ES-I3 (cell line): ENCODE data around the gene UCKL1.

Experiments
- H3K36me3 ChIP-seq: 2 replicates; pipeline ENCODE4 v1.6.1; 2013; ENCODE audit warnings: mild to moderate bottlenecking, low read length, control low read depth, moderate library complexity; ENCODE audit not compliant: insufficient read depth
- H3K4me1 ChIP-seq: 2 replicates; pipeline ENCODE4 v1.6.1; 2013; ENCODE audit warnings: mild to moderate bottlenecking, control low read depth, low read length; ENCODE audit not compliant: insufficient read depth
- H3K9ac ChIP-seq: 2 replicates; pipeline ENCODE4 v1.6.1; 2013; ENCODE audit warnings: low read depth, mild to moderate bottlenecking, low read length, moderate library complexity
- H3K9me3 ChIP-seq: 2 replicates; pipeline ENCODE4 v1.6.1; 2013; ENCODE audit warnings: mild to moderate bottlenecking, low read length, moderate library complexity; ENCODE audit not compliant: control insufficient read depth, insufficient read depth

Gene UCKL1

GRCh38 chr20:63957690-63958441 lies 1.6 kb upstream of the UCKL1 start:
- peaks cover 17% of the 10 kb centered on the region for H3K4me1 ChIP-seq
- H3K36me3 ChIP-seq = peaks cover 3% of the 10 kb centered on the region
- H3K9me3 ChIP-seq = no peaks in the 10 kb centered on the region
- H3K9ac ChIP-seq = peak overlapping the region; percentile 58; the same call in 1 of the 2 replicates

GRCh38 chr20:63957004-63957689 lies 931 bp upstream of the UCKL1 start:
- peaks cover 3% of the 10 kb centered on the region; the same call in 1 of the 2 replicates for H3K36me3 ChIP-seq
- H3K4me1 ChIP-seq = peaks cover 17% of the 10 kb centered on the region
- H3K9me3 ChIP-seq = no peaks in the 10 kb centered on the region
- H3K9ac ChIP-seq = peak overlapping the region; percentile 58

- Histone ChIP-seq H3K9ac (peak overlapping the region; percentile 58), H3K4me1 (peaks cover 17% of the 10 kb centered on the region), H3K36me3 (peaks cover 3% of the 10 kb centered on the region; the same call in 1 of the 2 replicates), H3K9me3 (no peaks in the 10 kb centered on the region)
Measured at GRCh38 chr20:63956664-63957003, 418 bp upstream of the UCKL1 start.

- H3K4me1 ChIP-seq = peaks cover 17% of the 10 kb centered on the region
- peak overlapping the region; percentile 94 for H3K9ac ChIP-seq
- H3K36me3 ChIP-seq = peaks cover 3% of the 10 kb centered on the region; the same call in 1 of the 2 replicates
- no peaks in the 10 kb centered on the region for H3K9me3 ChIP-seq
Measured at GRCh38 chr20:63955281-63955826, 862 bp downstream of the UCKL1 start.

- no peak overlapping the region for H3K9ac ChIP-seq
- no peaks in the 10 kb centered on the region for H3K9me3 ChIP-seq
- H3K4me1 ChIP-seq = peaks cover 15% of the 10 kb centered on the region
- H3K36me3 ChIP-seq = no peaks in the 10 kb centered on the region
Measured at GRCh38 chr20:63953764-63954429, 2.3 kb downstream of the UCKL1 start.

GRCh38 chr20:63952769-63953168 lies 3.4 kb downstream of the UCKL1 start:
- Histone ChIP-seq H3K36me3 (no peaks in the 10 kb centered on the region), H3K9ac (no peak overlapping the region), H3K9me3 (no peaks in the 10 kb centered on the region), H3K4me1 (peaks cover 8% of the 10 kb centered on the region; the same call in 1 of the 2 replicates)

- Histone ChIP-seq H3K9ac (no peak overlapping the region), H3K4me1 (peaks cover 8% of the 10 kb centered on the region; the same call in 1 of the 2 replicates), H3K9me3 (no peaks in the 10 kb centered on the region), H3K36me3 (no peaks in the 10 kb centered on the region)
Measured at GRCh38 chr20:63952210-63952535, 4.0 kb downstream of the UCKL1 start.

GRCh38 chr20:63951398-63952209 lies 4.6 kb downstream of the UCKL1 start:
- Histone ChIP-seq H3K36me3 (no peaks in the 10 kb centered on the region), H3K9me3 (no peaks in the 10 kb centered on the region), H3K9ac (no peak overlapping the region), H3K4me1 (peaks cover 8% of the 10 kb centered on the region; the same call in 1 of the 2 replicates)

- Histone ChIP-seq H3K9ac (no peak overlapping the region), H3K36me3 (no peaks in the 10 kb centered on the region), H3K9me3 (no peaks in the 10 kb centered on the region), H3K4me1 (peaks cover 8% of the 10 kb centered on the region; the same call in 1 of the 2 replicates)
Measured at GRCh38 chr20:63950701-63951397, 5.4 kb downstream of the UCKL1 start.

GRCh38 chr20:63947638-63948456 lies 8.4 kb downstream of the UCKL1 start:
- no peaks in the 10 kb centered on the region for H3K36me3 ChIP-seq
- H3K9ac ChIP-seq = no peak overlapping the region
- H3K9me3 ChIP-seq = no peaks in the 10 kb centered on the region
- peaks cover 14% of the 10 kb centered on the region; the same call in 1 of the 2 replicates for H3K4me1 ChIP-seq

- Histone ChIP-seq H3K36me3 (no peaks in the 10 kb centered on the region), H3K4me1 (peaks cover 16% of the 10 kb centered on the region; the same call in 1 of the 2 replicates), H3K9ac (no peak overlapping the region), H3K9me3 (no peaks in the 10 kb centered on the region)
Measured at GRCh38 chr20:63946986-63947637, 9.1 kb downstream of the UCKL1 start.
